Mammary epithelial cell (primary cell): ENCODE measurements around the gene PAWR.

Experiments
- CTCF ChIP-seq, 2 donors: IDR thresholded peaks in 1 of 2; conservative IDR thresholded peaks in 1 of 2; 2 replicates each; pipeline ENCODE4 v1.5.1; 2011 to 2012; ENCODE audit warnings: inconsistent platforms in 2 of 2, low read length in 2 of 2, mild to moderate bottlenecking in 2 of 2, control low read depth in 1 of 2, low read depth in 1 of 2; ENCODE audit not compliant: insufficient read depth in 1 of 2; ENCODE audit errors: extremely low read depth in 1 of 2
- EZH2 ChIP-seq: IDR thresholded peaks from 2 replicates; pipeline ENCODE4 v1.6.1; 2012; ENCODE audit warnings: low read length, inconsistent platforms, borderline replicate concordance

DNA sequence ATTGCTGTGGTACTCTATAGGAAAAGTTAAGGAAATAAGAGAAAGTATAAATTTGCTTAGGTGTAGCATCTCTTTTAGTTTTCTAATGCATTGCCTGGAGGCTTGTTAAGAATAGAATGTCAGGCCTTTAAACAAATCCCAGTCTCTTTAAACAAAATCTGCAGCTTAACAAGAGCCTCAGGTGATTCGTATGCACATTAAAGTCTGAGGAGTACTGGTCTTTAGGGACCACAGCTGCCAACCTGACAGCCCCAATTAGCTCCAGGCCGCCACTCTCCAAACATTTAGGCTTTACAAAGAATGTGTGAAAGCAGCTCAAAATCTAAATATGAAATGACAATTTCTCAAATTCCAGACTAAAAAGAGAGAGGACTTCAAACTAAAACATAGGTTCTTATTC, 35.7 kb downstream of the PAWR start:
- TF ChIP-seq CTCF (conservative IDR thresholded peaks at IDR 0.05 in 1 of 2, IDR thresholded peaks at IDR 0.05 in 1 of 2; ENCODE audit: extremely low read depth in 1 of 2, insufficient read depth in 1 of 2, low read depth in 1 of 2, low read length in 2 of 2) = no peak
- TF ChIP-seq EZH2 = no peak
